Ishikawa (cell line): Measurements from ENCODE around the gene AGBL2.
A peak's percentile ranks its signal among the peaks of the same experiment; 100 is the strongest.

Experiments
- CEBPB ChIP-seq: IDR thresholded peaks from 2 replicates; pipeline ENCODE4 v1.6.1; 2012
- CREB1 ChIP-seq: IDR thresholded peaks from 2 replicates; pipeline ENCODE4 v1.6.1; 2012; ENCODE audit warnings: low read depth
- EGR1 ChIP-seq: IDR thresholded peaks from 2 replicates; pipeline ENCODE4 v1.6.1; 2012
- EP300 ChIP-seq: IDR thresholded peaks from 2 replicates; pipeline ENCODE4 v1.6.1; 2012; ENCODE audit warnings: borderline replicate concordance
- FOXM1 ChIP-seq: IDR thresholded peaks from 2 replicates; pipeline ENCODE4 v1.6.1; 2012; ENCODE audit warnings: low read depth, borderline replicate concordance
- NFIC ChIP-seq: IDR thresholded peaks from 2 replicates; pipeline ENCODE4 v1.6.1; 2012
- RAD21 ChIP-seq: IDR thresholded peaks from 2 replicates; pipeline ENCODE4 v1.6.1; 2012; ENCODE audit warnings: low read depth
- TAF1 ChIP-seq: IDR thresholded peaks from 2 replicates; pipeline ENCODE4 v1.6.1; 2012; ENCODE audit warnings: low read depth, mild to moderate bottlenecking
- TCF12 ChIP-seq: IDR thresholded peaks from 2 replicates; pipeline ENCODE4 v1.6.1; 2012; ENCODE audit warnings: low read depth
- TEAD4 ChIP-seq: IDR thresholded peaks from 2 replicates; pipeline ENCODE4 v1.6.1; 2012
- YY1 ChIP-seq: IDR thresholded peaks from 2 replicates; pipeline ENCODE4 v1.6.1; 2012; ENCODE audit warnings: low read depth
- ZBTB7A ChIP-seq: IDR thresholded peaks from 2 replicates; pipeline ENCODE4 v1.6.1; 2012; ENCODE audit warnings: low read depth
- TF ChIP-seq, protein P1 (sequence below): IDR thresholded peaks from 2 replicates; pipeline ENCODE4 v1.6.1; 2012; ENCODE audit warnings: low read depth, mild to moderate bottlenecking
- TF ChIP-seq, protein P2 (sequence below): IDR thresholded peaks from 2 replicates; pipeline ENCODE4 v1.6.1; 2012
- TF ChIP-seq, protein P3 (sequence below): IDR thresholded peaks from 2 replicates; pipeline ENCODE4 v1.6.1; 2012

The AGBL2 gene

DNA sequence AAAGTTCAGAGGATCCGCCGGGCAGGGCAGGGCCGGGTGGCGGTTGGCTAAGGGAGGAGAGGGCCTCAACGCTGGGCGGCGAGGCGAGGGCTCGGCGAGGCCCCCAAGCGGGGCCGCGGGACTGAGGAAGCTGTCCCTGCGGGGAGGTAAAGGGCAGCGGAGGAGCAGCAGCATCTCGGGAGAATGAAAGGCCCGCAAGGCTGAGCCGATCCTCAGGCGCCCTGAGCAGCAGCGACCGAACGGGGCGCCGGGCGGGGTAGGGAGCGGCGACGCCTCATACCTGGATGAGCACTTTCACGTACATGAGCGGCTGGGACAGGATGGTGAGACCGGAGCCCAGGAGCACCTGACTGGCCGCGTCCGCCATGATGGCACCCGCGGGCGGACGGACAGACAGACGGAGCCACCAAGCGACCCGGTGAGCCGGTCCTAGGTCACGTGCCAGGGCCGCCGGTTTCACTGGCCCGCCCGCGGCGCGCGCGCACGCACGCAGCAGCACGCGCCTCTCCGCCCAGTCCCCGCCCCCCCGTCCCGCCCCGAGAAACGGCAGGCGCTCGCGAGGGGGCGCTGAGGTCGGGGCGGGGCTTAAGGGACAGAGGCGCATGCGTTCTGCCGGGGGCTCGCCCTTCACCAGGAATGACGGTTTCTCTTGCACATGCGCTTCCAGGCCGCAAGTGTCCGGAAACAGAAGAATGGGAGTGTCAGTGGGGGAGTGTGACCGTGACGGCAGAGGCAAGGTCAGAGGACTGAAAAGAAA is 72.9 kb downstream of the AGBL2 start, which contains the start of gene MTCH2:
MTCH2 (minus strand) TSS at position 461 of the 757 bp plus-strand sequence; CDS start at position 367, 94 bp downstream.
- TF ChIP-seq ZBTB7A (0 out of 2 replicates have a peak, but pooled peaks have one; percentile 34), CEBPB (no peak), YY1 (peak; percentile 93), TAF1 (peak; percentile 95), RAD21 (no peak), CREB1 (no peak), TCF12 (peak; percentile 72; the same call in 1 of the 2 replicates), EGR1 (no peak), FOXM1 (no peak)
- TF ChIP-seq, protein P1, sequence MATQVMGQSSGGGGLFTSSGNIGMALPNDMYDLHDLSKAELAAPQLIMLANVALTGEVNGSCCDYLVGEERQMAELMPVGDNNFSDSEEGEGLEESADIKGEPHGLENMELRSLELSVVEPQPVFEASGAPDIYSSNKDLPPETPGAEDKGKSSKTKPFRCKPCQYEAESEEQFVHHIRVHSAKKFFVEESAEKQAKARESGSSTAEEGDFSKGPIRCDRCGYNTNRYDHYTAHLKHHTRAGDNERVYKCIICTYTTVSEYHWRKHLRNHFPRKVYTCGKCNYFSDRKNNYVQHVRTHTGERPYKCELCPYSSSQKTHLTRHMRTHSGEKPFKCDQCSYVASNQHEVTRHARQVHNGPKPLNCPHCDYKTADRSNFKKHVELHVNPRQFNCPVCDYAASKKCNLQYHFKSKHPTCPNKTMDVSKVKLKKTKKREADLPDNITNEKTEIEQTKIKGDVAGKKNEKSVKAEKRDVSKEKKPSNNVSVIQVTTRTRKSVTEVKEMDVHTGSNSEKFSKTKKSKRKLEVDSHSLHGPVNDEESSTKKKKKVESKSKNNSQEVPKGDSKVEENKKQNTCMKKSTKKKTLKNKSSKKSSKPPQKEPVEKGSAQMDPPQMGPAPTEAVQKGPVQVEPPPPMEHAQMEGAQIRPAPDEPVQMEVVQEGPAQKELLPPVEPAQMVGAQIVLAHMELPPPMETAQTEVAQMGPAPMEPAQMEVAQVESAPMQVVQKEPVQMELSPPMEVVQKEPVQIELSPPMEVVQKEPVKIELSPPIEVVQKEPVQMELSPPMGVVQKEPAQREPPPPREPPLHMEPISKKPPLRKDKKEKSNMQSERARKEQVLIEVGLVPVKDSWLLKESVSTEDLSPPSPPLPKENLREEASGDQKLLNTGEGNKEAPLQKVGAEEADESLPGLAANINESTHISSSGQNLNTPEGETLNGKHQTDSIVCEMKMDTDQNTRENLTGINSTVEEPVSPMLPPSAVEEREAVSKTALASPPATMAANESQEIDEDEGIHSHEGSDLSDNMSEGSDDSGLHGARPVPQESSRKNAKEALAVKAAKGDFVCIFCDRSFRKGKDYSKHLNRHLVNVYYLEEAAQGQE, result no peak
- TF ChIP-seq, protein P2, sequence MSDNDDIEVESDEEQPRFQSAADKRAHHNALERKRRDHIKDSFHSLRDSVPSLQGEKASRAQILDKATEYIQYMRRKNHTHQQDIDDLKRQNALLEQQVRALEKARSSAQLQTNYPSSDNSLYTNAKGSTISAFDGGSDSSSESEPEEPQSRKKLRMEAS, result peak; percentile 88
- TF ChIP-seq, protein P3, sequence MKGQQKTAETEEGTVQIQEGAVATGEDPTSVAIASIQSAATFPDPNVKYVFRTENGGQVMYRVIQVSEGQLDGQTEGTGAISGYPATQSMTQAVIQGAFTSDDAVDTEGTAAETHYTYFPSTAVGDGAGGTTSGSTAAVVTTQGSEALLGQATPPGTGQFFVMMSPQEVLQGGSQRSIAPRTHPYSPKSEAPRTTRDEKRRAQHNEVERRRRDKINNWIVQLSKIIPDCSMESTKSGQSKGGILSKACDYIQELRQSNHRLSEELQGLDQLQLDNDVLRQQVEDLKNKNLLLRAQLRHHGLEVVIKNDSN, result peak; percentile 96

DNA sequence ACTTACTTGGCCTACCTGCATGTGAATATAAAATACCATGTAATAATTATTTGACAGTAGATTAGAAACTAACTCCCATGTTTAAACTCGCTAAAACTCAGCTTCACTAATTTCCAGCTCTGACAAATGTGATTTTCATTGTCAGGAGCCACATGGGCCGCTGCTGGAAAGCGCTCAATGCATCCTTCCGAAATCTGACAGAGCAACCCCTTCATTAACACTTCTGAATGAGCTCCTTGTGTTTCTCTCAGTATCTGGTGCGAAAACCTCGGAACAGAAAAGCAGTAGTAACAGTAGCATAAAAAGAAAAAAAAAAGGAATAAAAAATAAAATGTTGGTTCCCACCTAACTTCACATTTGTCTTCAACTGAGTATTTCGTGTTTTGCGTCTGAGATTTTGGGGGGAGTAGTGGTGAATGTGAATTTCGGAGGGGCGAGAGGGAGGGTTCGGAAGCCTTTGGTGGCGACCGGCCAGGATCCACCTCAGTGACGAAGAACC is 73.5 kb downstream of the AGBL2 start:
- no peak for TF ChIP-seq CEBPB
- no peak for TF ChIP-seq EGR1
- TF ChIP-seq TAF1, result no peak
- no peak for TF ChIP-seq FOXM1
- no peak for TF ChIP-seq ZBTB7A
- TF ChIP-seq TCF12, result no peak
- TF ChIP-seq, protein P1, result no peak

DNA sequence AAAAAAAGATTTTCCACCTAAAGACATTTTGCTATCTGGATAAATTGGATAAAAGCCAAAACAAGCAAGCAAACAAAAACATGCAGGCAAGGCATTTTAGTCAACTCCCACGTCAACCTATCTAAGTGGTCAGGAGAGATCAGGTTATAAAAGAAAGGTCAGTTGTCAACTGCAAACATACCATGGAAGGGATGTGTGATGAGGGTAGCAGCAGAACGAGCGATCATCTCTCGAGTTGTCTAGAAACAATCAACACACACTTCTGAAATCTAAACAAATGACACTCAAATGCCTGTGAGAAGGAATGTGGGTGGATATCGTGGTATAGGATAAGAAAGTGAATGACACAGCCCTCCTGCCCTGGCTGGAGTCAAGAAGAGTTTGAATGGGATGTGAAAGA is 83.7 kb downstream of the AGBL2 start:
- no peak for TF ChIP-seq EP300
- TF ChIP-seq CEBPB, result no peak
- no peak for TF ChIP-seq YY1
- TF ChIP-seq, protein P3, result no peak
- TF ChIP-seq NFIC, result no peak
- TF ChIP-seq, protein P1, result no peak
- TF ChIP-seq TCF12, result no peak
- TF ChIP-seq, protein P2, result no peak
- no peak for TF ChIP-seq EGR1
- TF ChIP-seq CREB1, result no peak
- no peak for TF ChIP-seq RAD21
- no peak for TF ChIP-seq TAF1
- no peak for TF ChIP-seq TEAD4
- no peak for TF ChIP-seq FOXM1
- TF ChIP-seq ZBTB7A, result no peak

DNA sequence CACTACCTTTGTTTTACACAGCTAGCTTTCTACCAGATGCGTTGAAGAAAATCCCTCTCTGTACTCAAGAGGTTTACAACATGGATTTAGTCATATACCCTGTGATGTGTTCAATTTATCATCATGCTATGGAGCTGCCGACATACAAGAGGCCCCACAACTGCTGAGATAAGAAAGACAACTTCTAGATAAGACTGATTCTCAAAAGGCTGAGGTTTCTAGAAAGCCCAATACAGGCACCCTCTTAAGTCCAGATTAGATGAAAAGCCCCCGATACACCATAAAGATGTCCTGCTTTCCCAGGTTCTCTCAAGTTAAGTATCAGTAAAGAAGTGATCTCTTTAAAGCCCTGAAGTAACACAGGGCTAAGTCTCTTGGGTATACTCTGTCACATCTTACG is 87.1 kb downstream of the AGBL2 start:
- TF ChIP-seq, protein P2, result no peak
- TF ChIP-seq, protein P1, result no peak
- TF ChIP-seq TCF12 (no peak), YY1 (no peak), CREB1 (no peak), CEBPB (no peak), EP300 (no peak), NFIC (no peak), TAF1 (no peak), FOXM1 (no peak)
- TF ChIP-seq, protein P3, result no peak
